Activated T-cell treated with anti-CD3 and anti-CD28 coated beads, Interleukin-2, amount 50 U/mL, for 24 hours (primary cell): ENCODE results near the gene PNLIPRP2.

Experiments used
- DNase-seq: peaks from one replicate; pipeline ENCODE4 v3.0.0-alpha.2; 2020
- H3K27ac Mint-ChIP-seq: 2 replicates; pipeline ENCODE4 v1.8.0; 2020; ENCODE audit warnings: mild to moderate bottlenecking, mixed read lengths
- H3K27me3 Mint-ChIP-seq: 2 replicates; pipeline ENCODE4 v1.8.0; 2020; ENCODE audit warnings: mixed read lengths
- H3K36me3 Mint-ChIP-seq: 2 replicates; pipeline ENCODE4 v1.8.0; 2020; ENCODE audit warnings: low read depth, mixed read lengths
- H3K4me1 Mint-ChIP-seq: 2 replicates; pipeline ENCODE4 v1.8.0; 2020; ENCODE audit warnings: low read depth, mixed read lengths
- H3K4me3 Mint-ChIP-seq: 2 replicates; pipeline ENCODE4 v1.8.0; 2020; ENCODE audit warnings: mild to moderate bottlenecking, moderate library complexity, mixed read lengths
- H3K9me3 Mint-ChIP-seq: 2 replicates; pipeline ENCODE4 v1.8.0; 2020; ENCODE audit warnings: mixed read lengths

PNLIPRP2 gene

DNA sequence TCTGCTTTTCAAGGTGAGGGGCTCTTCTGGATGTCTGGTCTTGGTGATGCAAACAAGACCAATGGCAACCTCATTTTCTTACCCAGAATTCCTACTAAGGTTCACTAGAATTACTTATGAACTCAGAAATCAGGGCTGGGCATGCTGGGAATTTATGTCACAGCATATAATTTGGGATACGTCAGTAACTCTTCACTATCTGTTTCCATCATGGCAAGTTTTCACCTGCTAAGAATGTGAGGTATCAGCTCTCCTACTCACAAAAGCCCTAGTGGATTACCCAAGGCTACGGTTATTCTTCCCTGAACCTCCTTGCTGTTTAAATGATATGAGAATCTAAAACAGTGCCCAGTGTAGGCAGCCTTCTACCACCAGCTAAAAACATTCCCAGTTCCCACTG lies 53.1 kb downstream of the PNLIPRP2 start:
- no peak overlapping the region for H3K4me3 Mint-ChIP-seq
- peaks cover 31% of the 10 kb centered on the region for H3K27me3 Mint-ChIP-seq
- H3K27ac Mint-ChIP-seq = no peak overlapping the region
- no peaks in the 10 kb centered on the region for H3K9me3 Mint-ChIP-seq
- H3K4me1 Mint-ChIP-seq = no peaks in the 10 kb centered on the region
- no peak for DNase-seq
- no peaks in the 10 kb centered on the region for H3K36me3 Mint-ChIP-seq

DNA sequence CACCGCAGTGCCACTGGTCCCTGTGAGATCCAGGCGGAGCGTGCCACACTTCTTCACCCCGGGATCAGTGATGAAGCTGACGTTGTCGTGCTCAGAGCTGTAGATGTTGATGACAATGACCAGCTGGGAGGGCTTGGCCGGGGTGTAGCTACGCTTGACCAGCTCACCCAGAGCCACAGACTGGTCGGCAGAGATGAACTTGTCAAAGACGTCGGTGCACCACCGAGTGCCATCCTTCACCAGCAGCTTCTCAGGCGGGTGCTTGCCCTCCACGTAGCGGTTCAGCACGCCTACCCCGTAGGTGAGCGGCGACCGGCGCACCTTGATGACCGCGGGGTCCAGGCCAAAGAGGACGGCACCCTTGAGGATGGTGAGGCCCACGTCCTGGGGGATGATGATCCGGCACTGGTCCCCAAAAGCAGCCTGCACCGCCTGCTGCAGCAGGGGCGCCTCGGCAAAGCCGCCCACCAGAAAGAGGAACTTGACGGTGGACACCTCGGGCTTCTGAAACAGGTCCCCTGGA lies 54.2 kb downstream of the PNLIPRP2 start:
- Mint-ChIP-seq H3K4me3 (no peak overlapping the region), H3K27ac (no peak overlapping the region), H3K4me1 (no peaks in the 10 kb centered on the region), H3K9me3 (no peaks in the 10 kb centered on the region), H3K27me3 (peaks cover 24% of the 10 kb centered on the region), H3K36me3 (no peaks in the 10 kb centered on the region)
- no peak for DNase-seq

DNA sequence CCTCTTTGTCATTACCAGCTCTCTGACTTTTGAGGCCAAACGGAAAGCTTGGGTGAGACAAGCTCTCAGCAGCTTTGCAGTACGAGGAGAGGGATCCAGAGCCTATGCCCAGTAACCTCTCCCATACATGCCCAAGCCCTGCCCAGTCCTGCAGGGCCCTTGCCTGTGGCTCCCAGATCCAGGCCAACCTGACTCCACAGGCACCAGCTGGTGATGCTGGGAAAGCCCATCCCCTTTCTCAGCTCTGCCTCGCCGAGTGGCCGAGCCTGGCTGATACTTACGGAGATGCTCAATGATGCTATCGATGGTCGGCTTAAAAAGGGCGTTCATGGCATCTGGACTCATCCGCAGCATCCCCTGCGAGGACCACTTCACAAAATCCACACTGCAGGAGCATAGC lies 55.4 kb downstream of the PNLIPRP2 start:
- Mint-ChIP-seq H3K9me3 (no peaks in the 10 kb centered on the region), H3K27me3 (peaks cover 15% of the 10 kb centered on the region), H3K36me3 (no peaks in the 10 kb centered on the region), H3K27ac (no peak overlapping the region), H3K4me1 (no peaks in the 10 kb centered on the region), H3K4me3 (no peak overlapping the region)
- DNase-seq = no peak

GRCh38 chr10:116676633-116677032 lies 55.9 kb downstream of the PNLIPRP2 start:
- Mint-ChIP-seq H3K36me3 (no peaks in the 10 kb centered on the region), H3K9me3 (no peaks in the 10 kb centered on the region), H3K4me3 (no peak overlapping the region), H3K27me3 (peaks cover 10% of the 10 kb centered on the region), H3K27ac (no peak overlapping the region), H3K4me1 (no peaks in the 10 kb centered on the region)
- DNase-seq = no peak

DNA sequence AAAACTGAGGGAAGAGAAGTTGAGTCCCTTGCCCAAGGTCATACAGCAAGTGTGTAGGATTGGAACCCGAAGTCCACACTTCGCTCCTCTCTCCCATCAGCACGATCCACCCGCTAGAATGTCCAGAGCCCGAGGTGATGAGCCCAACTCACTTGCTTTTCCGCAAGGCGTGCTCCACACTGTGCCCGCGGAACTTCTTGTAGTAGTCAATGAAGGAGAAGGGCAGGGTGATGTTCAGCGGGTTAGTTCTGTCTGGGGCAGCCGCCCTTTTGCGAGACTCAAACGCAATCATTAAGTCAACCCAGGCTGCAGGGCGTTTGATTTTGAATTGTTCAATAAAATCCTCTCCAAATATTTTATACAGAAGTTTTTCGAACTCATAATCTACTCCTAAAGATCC lies 58.6 kb downstream of the PNLIPRP2 start:
- peaks cover 12% of the 10 kb centered on the region for H3K27me3 Mint-ChIP-seq
- no peak overlapping the region for H3K27ac Mint-ChIP-seq
- H3K4me1 Mint-ChIP-seq = no peaks in the 10 kb centered on the region
- no peaks in the 10 kb centered on the region for H3K9me3 Mint-ChIP-seq
- no peak overlapping the region for H3K4me3 Mint-ChIP-seq
- DNase-seq = no peak
- no peaks in the 10 kb centered on the region for H3K36me3 Mint-ChIP-seq

GRCh38 chr10:116683166-116683565 lies 62.4 kb downstream of the PNLIPRP2 start:
- Mint-ChIP-seq H3K9me3 (no peaks in the 10 kb centered on the region), H3K27me3 (peaks cover 21% of the 10 kb centered on the region), H3K4me3 (no peak overlapping the region), H3K36me3 (no peaks in the 10 kb centered on the region), H3K4me1 (no peaks in the 10 kb centered on the region), H3K27ac (no peak overlapping the region)
- no peak for DNase-seq

DNA sequence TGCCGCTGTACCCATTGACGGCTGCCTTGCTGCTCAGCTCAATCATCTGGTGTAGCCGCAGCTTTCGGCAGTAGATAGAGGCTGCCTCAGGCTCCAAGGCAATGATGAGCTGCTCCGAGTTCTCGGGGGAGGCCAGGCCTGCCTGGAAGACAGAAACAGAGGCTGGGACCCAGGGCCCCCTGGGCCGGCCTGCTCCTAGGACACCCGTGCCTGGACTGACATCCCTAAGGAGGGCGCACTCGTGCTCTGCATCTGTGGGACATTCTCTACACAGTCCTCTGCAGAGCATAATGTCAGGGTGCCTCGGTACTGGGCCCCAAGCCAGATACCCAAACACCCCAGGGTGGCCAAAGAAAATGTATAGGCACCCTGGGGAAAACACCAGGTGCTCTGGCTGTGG lies 63.1 kb downstream of the PNLIPRP2 start:
- peaks cover 28% of the 10 kb centered on the region for H3K27me3 Mint-ChIP-seq
- no peaks in the 10 kb centered on the region for H3K36me3 Mint-ChIP-seq
- no peak overlapping the region for H3K27ac Mint-ChIP-seq
- no peaks in the 10 kb centered on the region for H3K4me1 Mint-ChIP-seq
- H3K9me3 Mint-ChIP-seq = no peaks in the 10 kb centered on the region
- H3K4me3 Mint-ChIP-seq = no peak overlapping the region
- no peak for DNase-seq

GRCh38 chr10:116684781-116685180 lies 64.0 kb downstream of the PNLIPRP2 start:
- Mint-ChIP-seq H3K4me3 (no peak overlapping the region), H3K4me1 (no peaks in the 10 kb centered on the region), H3K36me3 (no peaks in the 10 kb centered on the region), H3K9me3 (no peaks in the 10 kb centered on the region), H3K27ac (no peak overlapping the region), H3K27me3 (peaks cover 34% of the 10 kb centered on the region)
- DNase-seq = no peak

GRCh38 chr10:116685807-116686206 lies 65.1 kb downstream of the PNLIPRP2 start:
- Mint-ChIP-seq H3K27ac (no peak overlapping the region), H3K36me3 (no peaks in the 10 kb centered on the region), H3K9me3 (no peaks in the 10 kb centered on the region), H3K4me1 (no peaks in the 10 kb centered on the region), H3K27me3 (peaks cover 38% of the 10 kb centered on the region), H3K4me3 (no peak overlapping the region)
- no peak for DNase-seq

- no peak for DNase-seq
- Mint-ChIP-seq H3K4me3 (no peak overlapping the region), H3K27ac (no peak overlapping the region), H3K27me3 (peaks cover 46% of the 10 kb centered on the region), H3K4me1 (no peaks in the 10 kb centered on the region), H3K9me3 (no peaks in the 10 kb centered on the region), H3K36me3 (no peaks in the 10 kb centered on the region)
Observed at GRCh38 chr10:116686632-116687031, 65.9 kb downstream of the PNLIPRP2 start.

- no peaks in the 10 kb centered on the region for H3K4me1 Mint-ChIP-seq
- no peaks in the 10 kb centered on the region for H3K9me3 Mint-ChIP-seq
- H3K36me3 Mint-ChIP-seq = no peaks in the 10 kb centered on the region
- no peak for DNase-seq
- H3K4me3 Mint-ChIP-seq = no peak overlapping the region
- H3K27me3 Mint-ChIP-seq = peaks cover 54% of the 10 kb centered on the region
- no peak overlapping the region for H3K27ac Mint-ChIP-seq
Observed at GRCh38 chr10:116687633-116688032, 66.9 kb downstream of the PNLIPRP2 start.

DNA sequence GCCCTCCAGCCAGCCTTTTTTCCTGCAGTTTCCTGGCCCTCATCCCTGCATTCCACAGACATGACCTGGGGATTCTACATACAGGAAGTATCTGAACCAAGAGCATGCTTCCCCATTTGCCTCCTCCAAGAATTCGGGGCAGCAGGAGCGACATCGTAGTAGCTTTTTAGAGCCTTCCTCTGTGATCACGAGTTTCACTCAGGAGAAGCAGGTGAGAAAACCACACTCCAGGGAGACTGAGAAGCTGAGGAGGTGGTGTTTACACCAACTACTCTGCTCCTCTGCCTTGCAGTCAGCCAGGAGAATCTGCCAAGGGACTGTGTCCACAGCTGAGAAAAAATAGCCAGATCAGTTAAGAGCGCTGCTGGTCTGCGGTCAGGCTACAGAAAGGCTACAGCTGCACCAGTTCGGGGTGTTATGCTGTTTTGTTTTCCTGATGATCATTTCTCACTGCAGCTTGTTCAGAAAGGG lies 67.5 kb downstream of the PNLIPRP2 start:
- Mint-ChIP-seq H3K27ac (no peak overlapping the region), H3K36me3 (no peaks in the 10 kb centered on the region), H3K4me3 (no peak overlapping the region), H3K9me3 (no peaks in the 10 kb centered on the region), H3K27me3 (peaks cover 51% of the 10 kb centered on the region), H3K4me1 (no peaks in the 10 kb centered on the region)
- no peak for DNase-seq

DNA sequence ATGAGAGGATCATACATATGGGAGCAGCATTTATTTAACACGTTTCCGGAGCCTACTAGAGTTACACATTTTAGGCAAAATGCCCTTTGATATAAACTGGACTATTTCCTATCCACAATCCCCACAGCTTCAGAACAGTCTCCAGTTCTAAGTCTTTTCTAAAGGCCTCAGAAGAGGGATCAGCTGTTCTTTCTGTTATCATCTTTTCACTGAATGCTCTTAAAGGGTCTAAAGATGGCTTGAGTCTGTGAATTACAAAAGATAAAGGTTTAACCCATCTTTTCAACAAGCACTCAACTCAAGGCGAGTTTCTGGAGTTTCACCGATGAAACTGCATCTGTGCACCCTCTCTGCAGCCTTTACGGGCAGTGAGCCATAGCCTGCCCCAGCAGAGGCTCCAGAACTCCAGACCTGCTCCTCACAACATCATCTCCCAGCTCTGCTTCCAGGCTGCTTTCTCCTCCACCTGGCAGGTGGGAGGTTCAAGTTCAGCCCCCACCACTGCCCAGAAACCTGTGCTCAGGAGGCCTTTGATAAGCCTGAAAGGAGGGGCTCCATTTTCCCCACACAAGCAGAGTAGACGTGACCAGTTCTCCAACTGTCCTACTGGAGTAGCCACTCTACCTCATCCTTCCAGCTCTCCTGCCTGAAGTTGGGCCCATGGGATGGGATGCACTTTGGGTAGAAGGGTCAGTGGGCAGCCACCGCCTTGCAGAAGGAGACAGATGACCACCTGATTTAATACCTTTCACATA lies 68.2 kb downstream of the PNLIPRP2 start:
- no peaks in the 10 kb centered on the region for H3K9me3 Mint-ChIP-seq
- DNase-seq = no peak
- no peak overlapping the region for H3K4me3 Mint-ChIP-seq
- H3K27ac Mint-ChIP-seq = no peak overlapping the region
- no peaks in the 10 kb centered on the region for H3K36me3 Mint-ChIP-seq
- no peaks in the 10 kb centered on the region for H3K4me1 Mint-ChIP-seq
- peaks cover 46% of the 10 kb centered on the region for H3K27me3 Mint-ChIP-seq

DNA sequence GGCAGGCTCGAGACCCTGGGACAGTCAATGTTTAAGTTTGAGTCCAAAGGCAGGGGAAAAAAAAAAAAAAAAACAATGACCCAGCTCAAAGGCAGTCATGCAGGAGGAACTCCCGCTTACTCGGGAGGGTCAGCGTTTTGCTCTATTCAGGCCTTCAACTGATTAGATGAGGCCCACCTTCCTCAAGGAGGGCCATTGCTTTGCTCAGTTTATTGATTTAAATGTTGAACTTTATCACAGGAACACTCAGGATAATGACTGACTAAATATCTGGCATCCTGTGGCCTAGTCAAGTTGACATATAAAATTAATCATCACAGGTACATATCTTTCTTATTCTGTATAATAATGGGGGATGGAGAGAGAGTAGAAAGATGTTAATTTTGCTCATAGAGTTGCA lies 69.0 kb downstream of the PNLIPRP2 start:
- no peaks in the 10 kb centered on the region for H3K4me1 Mint-ChIP-seq
- no peak for DNase-seq
- no peak overlapping the region for H3K4me3 Mint-ChIP-seq
- H3K9me3 Mint-ChIP-seq = no peaks in the 10 kb centered on the region
- H3K36me3 Mint-ChIP-seq = no peaks in the 10 kb centered on the region
- H3K27ac Mint-ChIP-seq = no peak overlapping the region
- peaks cover 50% of the 10 kb centered on the region for H3K27me3 Mint-ChIP-seq

DNA sequence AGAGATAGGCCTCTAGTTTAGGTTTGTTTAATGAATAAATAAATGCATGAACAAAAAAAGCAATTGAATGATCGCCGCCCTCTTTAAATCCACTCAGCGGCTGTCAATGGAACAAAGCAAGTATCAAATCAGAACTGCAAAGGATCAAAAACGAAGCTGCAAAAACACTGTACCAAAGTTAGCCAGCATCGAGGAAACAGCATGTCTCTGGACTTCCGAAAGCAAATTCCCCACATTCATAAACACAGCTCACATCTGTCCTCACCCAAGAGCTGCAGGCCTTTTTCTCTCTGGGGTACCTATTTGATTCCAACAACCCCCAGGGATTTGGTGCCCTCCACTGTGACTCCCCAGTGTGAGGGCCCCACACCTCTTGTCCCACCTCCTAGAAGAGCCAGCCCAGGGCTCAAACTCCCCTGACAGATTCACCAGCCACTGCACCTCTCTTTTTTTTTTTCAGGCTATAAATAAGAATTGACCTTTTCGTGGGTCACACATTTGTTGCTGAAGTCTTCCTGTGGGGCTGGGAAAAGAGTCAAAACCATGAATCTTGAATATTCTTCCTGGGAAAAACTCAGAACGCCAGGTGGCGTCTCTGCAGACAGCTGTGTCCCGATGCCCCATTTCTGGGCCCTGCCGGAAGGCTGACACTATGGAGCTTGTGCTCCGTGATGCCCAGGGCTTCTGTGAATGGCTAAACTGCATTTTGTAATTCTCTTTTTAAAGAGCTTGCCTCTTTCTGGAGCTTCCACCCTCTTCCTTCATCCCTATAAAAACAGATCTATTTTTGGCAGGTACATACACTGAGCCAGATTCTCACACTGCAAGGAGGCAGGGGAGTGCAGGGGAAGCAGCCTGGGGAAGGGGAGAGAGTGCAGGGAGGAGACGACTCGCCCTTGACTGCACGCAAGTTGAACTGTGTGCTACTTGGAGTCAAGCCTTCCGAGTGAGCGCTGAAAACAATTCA lies 69.9 kb downstream of the PNLIPRP2 start:
- no peaks in the 10 kb centered on the region for H3K4me1 Mint-ChIP-seq
- no peak for DNase-seq
- no peak overlapping the region for H3K4me3 Mint-ChIP-seq
- no peaks in the 10 kb centered on the region for H3K36me3 Mint-ChIP-seq
- peaks cover 51% of the 10 kb centered on the region for H3K27me3 Mint-ChIP-seq
- no peak overlapping the region for H3K27ac Mint-ChIP-seq
- no peaks in the 10 kb centered on the region for H3K9me3 Mint-ChIP-seq
